SKM-1 treated with dmso at 0.1 percent for 144 hours (cell line): ENCODE results near the gene SIRPD.

Experiments
- DNase-seq: peaks from one replicate; lab custom pipeline; 2025; ENCODE audit not compliant: unreplicated experiment; lab: John Stamatoyannopoulos, UW

SIRPD gene

GRCh38 chr20:1538655-1539054 is 18.9 kb downstream of the SIRPD start:
- DNase-seq = no peak

GRCh38 chr20:1537731-1538058 is 19.8 kb downstream of the SIRPD start:
- DNase-seq = peak; percentile 83

GRCh38 chr20:1536893-1537730 is 20.4 kb downstream of the SIRPD start:
- DNase-seq = peak; percentile 25

- peak; percentile 39 for DNase-seq
Observed at GRCh38 chr20:1535420-1536175, 21.9 kb downstream of the SIRPD start.

GRCh38 chr20:1534526-1534925 is 23.0 kb downstream of the SIRPD start:
- no peak for DNase-seq

- peak; percentile 3 for DNase-seq
Observed at GRCh38 chr20:1533059-1533458, 24.4 kb downstream of the SIRPD start.

- DNase-seq = no peak
Observed at GRCh38 chr20:1528811-1529210, 28.7 kb downstream of the SIRPD start.

- no peak for DNase-seq
Observed at GRCh38 chr20:1527923-1528322, 29.6 kb downstream of the SIRPD start.

- no peak for DNase-seq
Observed at GRCh38 chr20:1526896-1527295, 30.6 kb downstream of the SIRPD start.

GRCh38 chr20:1526310-1526709 is 31.2 kb downstream of the SIRPD start:
- DNase-seq = no peak

GRCh38 chr20:1524004-1524403 is 33.5 kb downstream of the SIRPD start:
- peak; percentile 38 for DNase-seq

GRCh38 chr20:1517010-1517409 is 40.5 kb downstream of the SIRPD start:
- DNase-seq = no peak

GRCh38 chr20:1513801-1514200 is 43.7 kb downstream of the SIRPD start:
- DNase-seq = no peak

GRCh38 chr20:1509237-1509636 is 48.3 kb downstream of the SIRPD start:
- DNase-seq = no peak

- no peak for DNase-seq
Observed at GRCh38 chr20:1508574-1508973, 48.9 kb downstream of the SIRPD start.

- DNase-seq = no peak
Observed at GRCh38 chr20:1507276-1507675, 50.2 kb downstream of the SIRPD start.

GRCh38 chr20:1505871-1506270 is 51.6 kb downstream of the SIRPD start:
- no peak for DNase-seq

GRCh38 chr20:1505361-1505760 is 52.1 kb downstream of the SIRPD start:
- no peak for DNase-seq

- peak; percentile 79 for DNase-seq
Observed at GRCh38 chr20:1503564-1504227, 53.8 kb downstream of the SIRPD start.

GRCh38 chr20:1500496-1500895 is 57.0 kb downstream of the SIRPD start:
- DNase-seq = no peak

GRCh38 chr20:1499528-1500420 is 57.7 kb downstream of the SIRPD start:
- DNase-seq = no peak
